Stimulated activated CD4-positive, alpha-beta T cell treated with anti-CD3 and anti-CD28 coated beads, TNF-alpha, amount 100 ng/mL, for 1 hour (primary cell): ENCODE data around the gene WDR53.
"Not testable (repeated sequence)": the region's sequence is repeated elsewhere in the genome, so short reads cannot be mapped to it uniquely, and the experiment has no call there.

Experiments used
- DNase-seq, 3 donors: peaks; one replicate each; pipeline ENCODE4 v3.0.0-alpha.2; 2020; ENCODE audit warnings: low read depth in 3 of 3, low spot score in 1 of 3

WDR53 gene

GRCh38 chr3:196559826-196560225, 8.5 kb downstream of the WDR53 start:
- DNase-seq = no peak

GRCh38 chr3:196558476-196558875, 9.9 kb downstream of the WDR53 start:
- DNase-seq = no peak

GRCh38 chr3:196557236-196557635, 11.1 kb downstream of the WDR53 start:
- no peak for DNase-seq

GRCh38 chr3:196555295-196555694, 13.1 kb downstream of the WDR53 start:
- no peak for DNase-seq

GRCh38 chr3:196554205-196554604, 14.1 kb downstream of the WDR53 start:
- no peak for DNase-seq

- no peak for DNase-seq
Observed at GRCh38 chr3:196553551-196553950, 14.8 kb downstream of the WDR53 start.

- no peak for DNase-seq
Observed at GRCh38 chr3:196552253-196552652, 16.1 kb downstream of the WDR53 start.

GRCh38 chr3:196550172-196550571, 18.2 kb downstream of the WDR53 start:
- not testable (repeated sequence) for DNase-seq

GRCh38 chr3:196549312-196549711, 19.0 kb downstream of the WDR53 start:
- not testable (repeated sequence) for DNase-seq

GRCh38 chr3:196547067-196547466, 21.3 kb downstream of the WDR53 start:
- no peak for DNase-seq

- DNase-seq = no peak
Observed at GRCh38 chr3:196546537-196546936, 21.8 kb downstream of the WDR53 start.

GRCh38 chr3:196544491-196544992, 23.8 kb downstream of the WDR53 start:
- DNase-seq = no peak

GRCh38 chr3:196541684-196542445, 26.5 kb downstream of the WDR53 start:
- no peak for DNase-seq

- peak; percentile 9 to 54 (median 40) for DNase-seq
Observed at GRCh38 chr3:196537319-196537984, 30.9 kb downstream of the WDR53 start.

GRCh38 chr3:196533260-196533681, 35.1 kb downstream of the WDR53 start:
- DNase-seq = no peak

- DNase-seq = no peak
Observed at GRCh38 chr3:196531418-196531817, 36.9 kb downstream of the WDR53 start.

GRCh38 chr3:196528639-196529233, 39.6 kb downstream of the WDR53 start:
- peak; percentile 31 to 89 (median 46) for DNase-seq

- no peak for DNase-seq
Observed at GRCh38 chr3:196525141-196525540, 43.2 kb downstream of the WDR53 start.

- no peak for DNase-seq
Observed at GRCh38 chr3:196524527-196524926, 43.8 kb downstream of the WDR53 start.

GRCh38 chr3:196523841-196524240, 44.5 kb downstream of the WDR53 start:
- no peak for DNase-seq

- not testable (repeated sequence) for DNase-seq
Observed at GRCh38 chr3:196521291-196521690, 47.1 kb downstream of the WDR53 start.

- peak in 1 of 3 donors; percentile 22 for DNase-seq
Observed at GRCh38 chr3:196519718-196520082, 48.7 kb downstream of the WDR53 start.
